CD4-positive, alpha-beta T cell treated with Interleukin-17A for 1 hour (primary cell): ENCODE data around the gene DCLK1.

ENCODE experiments used
- DNase-seq: peaks from one replicate; pipeline ENCODE4 v3.0.0-alpha.2; 2020

The DCLK1 gene

GRCh38 chr13:35889560-35889959 is 241.6 kb downstream of the DCLK1 start:
- no peak for DNase-seq

GRCh38 chr13:35888981-35889380 is 242.2 kb downstream of the DCLK1 start:
- DNase-seq = no peak

- no peak for DNase-seq
Observed at GRCh38 chr13:35888457-35888883, 242.7 kb downstream of the DCLK1 start.

DNA sequence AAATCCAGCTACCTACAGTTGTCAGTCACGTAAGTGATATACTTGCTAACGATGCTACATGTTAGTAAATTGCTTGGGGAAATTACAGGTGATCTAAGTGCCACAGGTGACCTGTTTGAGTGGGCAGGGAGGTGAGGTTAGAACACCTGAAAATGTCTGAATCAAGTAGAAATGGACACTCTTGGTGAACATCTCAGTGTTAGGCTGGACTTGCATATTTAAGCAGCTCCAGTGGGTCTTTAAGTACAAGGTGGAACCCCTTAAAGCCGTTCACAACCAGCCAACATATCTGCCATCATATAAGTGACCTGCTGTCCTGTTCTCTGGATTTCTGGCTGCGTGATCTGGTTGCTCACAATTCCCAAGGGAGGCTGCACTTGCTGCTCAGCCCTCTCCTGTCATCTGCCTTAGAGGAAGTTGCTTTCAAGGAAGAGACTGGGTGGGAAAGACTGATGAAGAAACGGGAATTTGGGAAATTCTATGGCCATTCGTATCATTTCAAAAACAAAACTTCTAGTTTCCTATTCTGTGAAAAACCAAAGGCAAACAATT is 244.0 kb downstream of the DCLK1 start:
- no peak for DNase-seq

- no peak for DNase-seq
Observed at GRCh38 chr13:35886332-35887114, 244.7 kb downstream of the DCLK1 start.

GRCh38 chr13:35884211-35884760 is 246.9 kb downstream of the DCLK1 start:
- DNase-seq = no peak

GRCh38 chr13:35882722-35883497 is 248.3 kb downstream of the DCLK1 start:
- DNase-seq = no peak

GRCh38 chr13:35881360-35881759 is 249.8 kb downstream of the DCLK1 start:
- no peak for DNase-seq

DNA sequence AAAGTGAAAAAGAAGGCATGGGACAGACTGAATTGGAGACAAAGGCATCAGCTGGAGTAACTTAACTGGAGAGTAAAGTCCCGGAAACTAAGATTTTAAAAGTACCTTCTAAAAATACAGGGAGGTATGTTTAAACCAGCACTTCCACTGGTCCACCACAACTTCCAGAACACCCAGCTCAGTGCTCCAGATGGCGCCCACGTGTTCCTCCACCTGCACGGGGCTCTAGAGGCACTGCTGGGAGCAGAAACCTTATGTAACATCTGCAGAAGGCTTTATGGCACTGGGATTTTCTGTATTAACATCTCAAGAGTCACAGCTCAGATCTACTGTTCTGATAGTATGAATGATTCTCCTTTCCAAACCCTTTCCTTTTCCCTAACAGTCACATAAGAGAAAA is 252.1 kb downstream of the DCLK1 start:
- no peak for DNase-seq

- DNase-seq = no peak
Observed at GRCh38 chr13:35876601-35877000, 254.6 kb downstream of the DCLK1 start.

DNA sequence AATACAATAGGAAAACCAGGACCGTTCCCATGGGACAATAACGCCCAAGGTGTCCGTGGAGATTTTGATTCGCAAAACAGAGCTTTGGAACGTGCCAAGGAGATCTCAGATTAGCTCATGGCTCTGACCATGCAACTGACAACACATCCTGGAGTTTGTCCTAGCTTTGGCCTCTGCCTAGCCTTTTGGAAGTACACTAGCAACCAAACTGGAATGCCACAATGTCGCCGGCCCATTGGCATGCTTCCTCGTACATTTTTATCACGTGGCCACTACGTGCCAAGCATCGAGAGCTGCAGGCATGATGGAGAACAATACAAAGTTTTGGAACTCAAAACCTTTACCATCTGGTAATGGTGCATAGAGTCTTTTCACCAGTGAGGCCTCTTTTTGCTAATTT is 256.5 kb downstream of the DCLK1 start:
- DNase-seq = no peak

- DNase-seq = no peak
Observed at GRCh38 chr13:35872369-35872768, 258.8 kb downstream of the DCLK1 start.

DNA sequence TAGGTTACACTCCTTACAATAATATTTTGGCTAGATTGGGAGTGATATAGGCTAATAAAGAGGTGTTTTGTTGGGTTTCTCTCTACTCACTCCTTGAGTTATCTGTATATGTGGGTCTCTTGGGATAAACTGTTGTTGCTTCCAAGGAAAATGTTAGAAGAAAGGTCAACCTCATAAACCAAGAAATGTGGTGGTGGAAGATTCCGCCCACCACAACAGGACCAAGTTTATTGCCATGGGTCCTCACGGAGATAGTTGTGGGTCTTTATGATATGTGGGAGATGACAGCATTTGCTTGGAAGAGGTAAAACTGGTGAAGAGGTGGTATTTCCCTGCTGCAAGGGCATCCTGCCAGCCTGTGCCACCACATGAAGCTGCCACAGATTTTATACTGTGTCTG is 259.6 kb downstream of the DCLK1 start:
- no peak for DNase-seq

DNA sequence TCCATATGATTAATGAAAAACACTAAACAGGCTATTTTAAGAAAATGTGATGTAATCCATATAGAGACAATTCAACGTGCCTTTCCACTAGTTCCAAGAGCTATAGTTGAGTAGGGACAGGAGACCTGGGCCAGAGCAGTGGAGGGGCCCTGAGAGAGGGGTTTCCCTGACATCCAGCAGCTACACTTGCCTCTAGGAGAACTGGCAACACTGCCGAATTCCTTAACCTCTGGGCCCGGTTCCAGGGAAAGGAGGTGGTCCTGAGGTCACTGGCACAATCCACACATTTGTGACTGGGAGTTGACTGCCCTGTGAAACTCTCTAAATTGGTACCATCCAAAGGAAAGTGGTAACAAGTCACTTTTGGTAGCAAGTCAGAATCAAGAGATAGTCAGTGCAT is 264.4 kb downstream of the DCLK1 start:
- no peak for DNase-seq

DNA sequence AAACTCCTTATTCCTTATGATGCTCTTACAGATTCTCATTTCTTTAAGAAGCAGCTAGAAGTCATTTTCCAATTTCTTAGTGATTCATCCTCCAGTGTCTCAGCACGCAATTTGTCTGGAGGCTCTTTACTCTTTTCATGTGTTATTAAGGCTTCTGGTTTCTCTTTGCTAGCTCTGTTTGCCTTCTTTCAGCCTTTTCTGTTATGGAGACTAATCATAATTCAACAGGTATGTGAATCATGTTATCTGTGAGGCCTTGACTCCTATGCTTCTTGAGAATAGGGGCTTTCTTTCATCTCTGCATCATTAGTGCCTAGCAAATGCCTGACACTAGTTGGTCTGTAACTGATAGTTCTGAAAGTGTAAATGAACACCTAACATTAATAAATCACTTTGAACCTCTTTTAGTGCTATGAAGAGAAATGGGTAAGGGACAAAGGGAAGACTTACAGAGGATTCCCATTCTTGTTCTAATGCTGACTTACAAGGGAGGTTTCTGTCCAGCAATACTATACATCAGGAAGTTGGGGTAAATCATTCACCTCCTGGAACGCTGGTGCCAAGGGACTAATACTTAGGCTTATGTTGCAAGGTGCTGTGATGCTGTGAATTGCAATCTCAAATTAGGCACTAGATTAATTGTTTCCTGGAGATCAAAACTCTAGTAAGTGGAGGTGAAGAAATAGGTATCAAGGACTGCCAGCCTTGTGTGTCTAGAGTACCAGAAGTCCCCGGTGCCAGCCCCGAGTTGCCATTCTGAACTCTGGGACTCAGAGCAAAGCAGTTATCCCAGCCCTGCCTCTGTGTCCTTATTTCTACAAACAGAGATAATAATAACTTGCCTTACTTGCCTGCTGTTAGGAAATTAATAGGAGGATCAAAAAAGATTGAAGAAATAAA is 265.6 kb downstream of the DCLK1 start:
- DNase-seq = no peak

DNA sequence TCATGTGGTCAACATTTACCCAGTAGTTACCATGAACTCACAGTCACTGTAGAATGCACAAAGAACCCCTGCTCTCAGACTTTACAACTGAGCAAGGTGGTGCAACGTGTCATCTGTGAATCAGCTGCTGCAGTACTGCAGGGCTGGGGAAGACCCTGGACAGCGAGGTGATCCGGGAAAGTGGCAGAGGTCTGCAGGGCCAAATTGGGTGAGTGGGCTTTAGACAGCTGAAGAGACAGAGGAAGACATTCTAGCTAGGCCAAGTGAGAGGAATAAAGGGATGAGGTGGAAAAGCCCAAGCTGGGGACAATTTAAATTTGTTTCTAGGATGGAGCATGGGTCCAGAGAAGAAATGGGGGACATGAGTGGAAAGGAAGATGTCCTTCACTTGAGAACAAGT is 270.5 kb downstream of the DCLK1 start:
- no peak for DNase-seq

DNA sequence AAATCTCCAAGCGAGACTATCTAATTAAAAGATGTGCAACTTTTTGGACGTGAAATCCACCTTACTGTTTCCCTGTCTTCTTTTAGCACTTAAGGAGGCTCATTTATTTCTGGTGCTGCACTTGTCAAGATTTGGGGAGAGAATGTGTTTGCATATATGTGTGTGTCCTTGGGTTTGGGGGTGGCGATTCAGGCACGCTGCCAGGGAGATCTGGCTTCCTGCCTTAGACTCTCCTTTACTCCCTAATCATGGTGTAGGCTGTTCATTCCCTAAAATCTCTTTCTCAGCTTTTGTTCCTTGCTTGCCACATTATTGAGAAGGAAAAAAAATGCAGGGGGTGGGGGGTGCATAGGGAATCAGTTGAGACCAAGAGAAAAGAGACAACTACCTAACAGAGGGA is 271.2 kb downstream of the DCLK1 start:
- DNase-seq = no peak

DNA sequence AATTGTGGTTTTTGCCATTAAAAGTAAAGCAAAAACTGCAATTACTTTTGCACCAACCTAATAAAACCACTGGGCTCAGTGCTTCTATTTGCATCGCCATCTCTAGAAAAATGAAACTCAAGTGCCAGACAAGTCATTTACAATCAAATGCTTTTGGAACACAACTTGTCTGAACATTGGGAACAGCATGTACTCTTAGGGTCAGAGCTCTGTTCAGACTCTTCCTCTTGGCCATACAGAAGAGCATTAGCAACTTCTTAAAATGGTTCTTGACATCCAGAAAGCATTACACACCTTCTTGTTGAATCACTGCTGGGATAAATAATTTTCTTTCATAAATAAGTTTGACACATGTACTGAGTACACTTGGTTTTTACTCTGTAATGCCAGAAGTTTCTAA is 272.5 kb downstream of the DCLK1 start:
- no peak for DNase-seq

DNA sequence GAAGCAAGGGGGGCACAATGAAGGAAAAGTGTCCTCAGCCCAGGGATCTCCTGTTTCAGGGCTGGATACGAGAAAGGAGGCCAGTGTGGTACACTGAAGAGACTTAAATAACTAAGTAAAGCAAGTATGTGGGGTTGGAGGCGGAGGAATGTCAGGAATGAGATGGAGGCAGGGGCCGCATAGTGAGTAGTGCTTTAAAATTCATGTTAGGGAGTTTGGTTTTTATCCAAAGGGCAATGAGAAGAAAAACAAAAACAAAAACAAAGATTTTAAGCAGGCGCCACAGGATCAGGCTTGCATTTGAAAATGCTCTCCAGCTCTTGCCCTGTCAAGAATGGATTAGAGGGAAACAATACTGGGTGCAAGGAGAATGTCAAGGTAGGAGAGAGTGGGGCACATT is 273.4 kb downstream of the DCLK1 start:
- DNase-seq = no peak

GRCh38 chr13:35856721-35857364 is 274.3 kb downstream of the DCLK1 start:
- no peak for DNase-seq

DNA sequence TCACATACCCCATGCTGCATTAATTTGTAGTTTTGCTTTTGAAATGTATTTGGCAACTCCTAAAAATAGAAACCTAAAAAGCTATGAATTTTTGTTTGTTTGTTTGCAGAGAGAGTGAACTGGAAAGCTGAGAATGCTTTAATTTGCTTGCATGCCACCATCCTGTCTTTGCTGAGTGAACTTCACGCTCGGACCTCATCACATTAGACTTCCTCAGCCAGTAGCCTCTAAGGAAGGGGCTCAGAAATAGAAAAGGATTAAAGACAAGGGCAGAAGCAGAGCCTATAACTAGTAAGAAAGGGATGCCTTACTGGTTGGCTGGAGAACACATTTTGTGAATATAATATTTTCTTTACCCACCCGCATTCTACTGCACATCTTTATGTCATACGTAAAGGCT is 275.1 kb downstream of the DCLK1 start:
- no peak for DNase-seq

- no peak for DNase-seq
Observed at GRCh38 chr13:35855531-35856019, 275.6 kb downstream of the DCLK1 start.
